Measurements from ENCODE around the gene EXOC4.

The EXOC4 gene

DNA sequence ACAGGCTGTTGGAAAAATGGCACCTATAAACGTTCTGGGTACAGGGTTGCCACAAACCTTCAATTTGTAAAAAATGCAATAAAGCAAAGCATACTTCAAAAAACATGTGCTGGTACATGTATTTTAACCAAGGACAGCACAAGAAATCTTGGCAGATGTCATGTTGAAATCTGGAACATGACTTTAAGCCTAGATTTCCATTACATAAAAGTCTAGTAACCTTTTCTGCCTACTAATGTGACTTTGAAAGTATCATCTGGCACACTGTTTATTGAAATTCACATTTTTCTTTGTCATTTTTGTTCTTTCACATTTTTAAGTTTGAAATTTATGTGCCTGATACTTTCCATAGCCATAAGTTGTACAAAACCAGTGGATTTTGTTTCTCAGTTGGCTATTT, 296.8 kb downstream of the EXOC4 start:
- TF ChIP-seq CTCF (IDR thresholded peaks at IDR 0.05; ENCODE audit: unreplicated experiment in 3 of 3) = no peak
- Mint-ChIP-seq H3K9me3 (no peaks in the 10 kb centered on the region), H3K4me3 (no peak overlapping the region), H3K36me3 (ENCODE audit: low read depth) (no peaks in the 10 kb centered on the region), H3K4me1 (peaks cover 21% of the 10 kb centered on the region), H3K27ac (no peak overlapping the region), H3K27me3 (ENCODE audit: low read depth) (no peaks in the 10 kb centered on the region)

DNA sequence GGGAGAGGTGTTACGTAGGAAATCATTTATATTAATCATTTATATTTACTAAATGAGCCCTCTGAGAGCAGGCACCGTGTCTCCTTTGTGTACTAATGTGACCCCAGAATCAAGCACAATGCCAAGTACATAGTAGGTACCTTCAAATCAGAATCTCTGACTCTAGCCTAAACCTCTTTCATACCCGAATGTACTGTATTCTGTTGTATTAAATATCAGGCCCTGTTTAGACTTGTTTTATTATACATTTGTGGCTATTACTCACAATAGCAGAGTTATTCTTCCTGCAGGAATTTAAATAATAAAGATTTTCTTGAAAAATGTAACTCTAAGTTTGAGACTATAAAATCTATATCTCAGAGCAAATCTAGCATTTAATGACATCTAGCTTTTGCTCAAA, 297.3 kb downstream of the EXOC4 start:
- no peak for TF ChIP-seq CTCF (IDR thresholded peaks at IDR 0.05; ENCODE audit: unreplicated experiment in 3 of 3)
- Mint-ChIP-seq H3K27me3 (ENCODE audit: low read depth) (no peaks in the 10 kb centered on the region), H3K4me3 (no peak overlapping the region), H3K36me3 (ENCODE audit: low read depth) (no peaks in the 10 kb centered on the region), H3K27ac (no peak overlapping the region), H3K9me3 (no peaks in the 10 kb centered on the region), H3K4me1 (peaks cover 16% of the 10 kb centered on the region)

- Mint-ChIP-seq H3K4me1 (peaks cover 10% of the 10 kb centered on the region), H3K36me3 (ENCODE audit: low read depth) (no peaks in the 10 kb centered on the region), H3K27me3 (ENCODE audit: low read depth) (no peaks in the 10 kb centered on the region), H3K4me3 (no peak overlapping the region), H3K9me3 (no peaks in the 10 kb centered on the region), H3K27ac (no peak overlapping the region)
- no peak for TF ChIP-seq CTCF (IDR thresholded peaks at IDR 0.05; ENCODE audit: unreplicated experiment in 3 of 3)
Observed at GRCh38 chr7:133550811-133551210, 297.9 kb downstream of the EXOC4 start.

- no peak for TF ChIP-seq CTCF (IDR thresholded peaks at IDR 0.05; ENCODE audit: unreplicated experiment in 3 of 3)
- Mint-ChIP-seq H3K4me1 (peaks cover 15% of the 10 kb centered on the region), H3K27me3 (ENCODE audit: low read depth) (no peaks in the 10 kb centered on the region), H3K4me3 (no peak overlapping the region), H3K9me3 (no peaks in the 10 kb centered on the region), H3K27ac (no peak overlapping the region), H3K36me3 (ENCODE audit: low read depth) (no peaks in the 10 kb centered on the region)
Observed at GRCh38 chr7:133551466-133551865, 298.6 kb downstream of the EXOC4 start.

- TF ChIP-seq CTCF (IDR thresholded peaks at IDR 0.05; ENCODE audit: unreplicated experiment in 3 of 3) = no peak
Observed at GRCh38 chr7:133552079-133552478, 299.2 kb downstream of the EXOC4 start.

GRCh38 chr7:133554330-133554729, 301.5 kb downstream of the EXOC4 start:
- H3K4me3 Mint-ChIP-seq = no peak overlapping the region
- TF ChIP-seq CTCF (IDR thresholded peaks at IDR 0.05; ENCODE audit: unreplicated experiment in 3 of 3) = no peak
- peaks cover 19% of the 10 kb centered on the region for H3K4me1 Mint-ChIP-seq
- no peaks in the 10 kb centered on the region for H3K36me3 Mint-ChIP-seq (ENCODE audit: low read depth)
- no peaks in the 10 kb centered on the region for H3K9me3 Mint-ChIP-seq
- no peaks in the 10 kb centered on the region for H3K27me3 Mint-ChIP-seq (ENCODE audit: low read depth)
- H3K27ac Mint-ChIP-seq = no peak overlapping the region

More at GRCh38 chr7:133552079-133552478, 299.2 kb downstream of the EXOC4 start:
- peaks cover 19% of the 10 kb centered on the region for H3K4me1 Mint-ChIP-seq
- H3K36me3 Mint-ChIP-seq (ENCODE audit: low read depth) = no peaks in the 10 kb centered on the region
- H3K9me3 Mint-ChIP-seq = no peaks in the 10 kb centered on the region
- H3K27ac Mint-ChIP-seq = no peak overlapping the region
- no peak overlapping the region for H3K4me3 Mint-ChIP-seq
- H3K27me3 Mint-ChIP-seq (ENCODE audit: low read depth) = no peaks in the 10 kb centered on the region

Data from nephron (organoid).